Bronchial epithelial cell (primary cell): ENCODE measurements around the gene MKS1. TPM values are rescaled to one million over a fixed set of nuclear protein-coding genes. Genes with fewer than 3 reads are reported as not detected.

Experiments
- DNase-seq: peaks from one replicate; pipeline ENCODE4 v3.0.0-alpha.2; 2010; ENCODE audit warnings: low read depth
- FAIRE-seq: peaks from 2 replicates; lab custom pipeline; 2011; peaks lifted over from hg19 to GRCh38; lab: Jason Lieb, UNC
- H3K27me3 ChIP-seq: 2 replicates; pipeline ENCODE4 v1.5.1; 2011; ENCODE audit warnings: low read length; ENCODE audit not compliant: control insufficient read depth, insufficient read depth
- H3K36me3 ChIP-seq: 2 replicates; pipeline ENCODE4 v1.5.1; 2011; ENCODE audit warnings: low read length; ENCODE audit not compliant: control insufficient read depth, insufficient read depth
- H3K4me3 ChIP-seq: 2 replicates; pipeline ENCODE4 v1.5.1; 2011; ENCODE audit warnings: mild to moderate bottlenecking, low read depth, low read length, control low read depth
- total RNA-seq: library from RNA; depleted of rRNA; stranded (reverse); fragments of >200 nt; gene quantifications from 2 replicates; pipeline ENCODE4 v1.2.1, GENCODE V29; 2014
- TF ChIP-seq, protein P1 (sequence below): IDR thresholded peaks from 2 replicates; pipeline ENCODE4 v1.5.1; 2011; ENCODE audit warnings: mild to moderate bottlenecking, moderate library complexity, low read length, control low read depth, inconsistent platforms; ENCODE audit not compliant: insufficient read depth, severe bottlenecking

The MKS1 gene
- total RNA-seq, 1 donor from 2014 or later: 11.1 TPM

DNA sequence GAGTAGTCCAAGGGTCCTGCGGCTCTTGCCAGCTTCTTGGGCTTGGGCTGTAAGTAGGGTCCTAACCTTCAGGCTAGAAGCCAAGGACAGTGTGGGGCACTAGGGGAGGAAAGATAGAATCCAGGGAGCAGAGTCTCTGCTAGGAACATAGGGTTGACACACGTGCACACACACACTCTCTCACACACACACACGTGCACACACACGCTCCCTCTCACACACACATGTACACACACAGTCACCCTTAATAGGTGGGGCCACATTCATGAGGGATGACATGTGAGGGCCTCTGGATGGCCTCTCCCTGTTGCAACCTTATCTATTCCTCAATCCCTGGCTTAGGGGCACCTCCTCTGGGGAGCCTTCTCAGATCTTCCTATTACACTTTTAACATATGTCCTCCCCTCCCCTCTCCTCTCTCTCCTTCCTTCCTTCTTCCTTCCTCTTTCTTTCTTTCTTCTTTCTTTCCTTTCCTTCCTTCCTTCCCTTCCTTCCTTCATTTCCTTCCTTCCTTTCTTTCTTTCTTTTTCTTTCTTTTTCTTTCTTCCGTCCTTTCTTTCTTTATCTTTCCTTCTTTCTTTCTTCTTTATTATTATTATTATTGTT lies 23.4 kb downstream of the MKS1 start:
- FAIRE-seq: no peak
- no peak for DNase-seq
- TF ChIP-seq, protein P1, sequence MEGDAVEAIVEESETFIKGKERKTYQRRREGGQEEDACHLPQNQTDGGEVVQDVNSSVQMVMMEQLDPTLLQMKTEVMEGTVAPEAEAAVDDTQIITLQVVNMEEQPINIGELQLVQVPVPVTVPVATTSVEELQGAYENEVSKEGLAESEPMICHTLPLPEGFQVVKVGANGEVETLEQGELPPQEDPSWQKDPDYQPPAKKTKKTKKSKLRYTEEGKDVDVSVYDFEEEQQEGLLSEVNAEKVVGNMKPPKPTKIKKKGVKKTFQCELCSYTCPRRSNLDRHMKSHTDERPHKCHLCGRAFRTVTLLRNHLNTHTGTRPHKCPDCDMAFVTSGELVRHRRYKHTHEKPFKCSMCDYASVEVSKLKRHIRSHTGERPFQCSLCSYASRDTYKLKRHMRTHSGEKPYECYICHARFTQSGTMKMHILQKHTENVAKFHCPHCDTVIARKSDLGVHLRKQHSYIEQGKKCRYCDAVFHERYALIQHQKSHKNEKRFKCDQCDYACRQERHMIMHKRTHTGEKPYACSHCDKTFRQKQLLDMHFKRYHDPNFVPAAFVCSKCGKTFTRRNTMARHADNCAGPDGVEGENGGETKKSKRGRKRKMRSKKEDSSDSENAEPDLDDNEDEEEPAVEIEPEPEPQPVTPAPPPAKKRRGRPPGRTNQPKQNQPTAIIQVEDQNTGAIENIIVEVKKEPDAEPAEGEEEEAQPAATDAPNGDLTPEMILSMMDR: no peak
- no peak overlapping the region for H3K4me3 ChIP-seq
- H3K36me3 ChIP-seq: no peaks in the 10 kb centered on the region
- peaks cover 4% of the 10 kb centered on the region for H3K27me3 ChIP-seq

DNA sequence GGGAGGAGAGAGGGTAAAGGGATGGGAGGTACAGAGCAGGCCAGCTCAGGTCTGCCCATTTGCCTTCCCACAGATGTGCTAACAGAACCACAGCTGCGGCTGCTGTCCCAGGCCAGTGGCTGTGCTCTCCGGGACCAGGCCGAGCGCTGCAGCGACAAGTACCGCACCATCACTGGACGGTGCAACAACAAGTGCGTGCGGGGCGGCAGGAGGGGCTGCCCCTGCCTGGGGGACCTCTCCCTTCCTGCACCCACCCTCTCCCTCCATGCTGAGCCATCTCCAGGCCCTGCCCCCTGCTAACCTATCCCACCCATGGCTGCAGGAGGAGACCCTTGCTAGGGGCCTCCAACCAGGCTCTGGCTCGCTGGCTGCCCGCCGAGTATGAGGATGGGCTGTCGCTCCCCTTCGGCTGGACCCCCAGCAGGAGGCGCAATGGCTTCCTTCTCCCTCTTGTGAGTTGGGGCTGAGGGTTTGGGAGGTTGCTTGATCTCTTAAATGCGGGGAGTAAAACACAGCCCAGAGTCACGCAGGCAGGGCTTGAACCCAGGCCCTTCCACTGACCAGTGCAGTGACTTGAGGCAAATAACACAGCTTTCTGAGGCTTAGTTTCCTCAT lies 25.3 kb downstream of the MKS1 start:
- no peaks in the 10 kb centered on the region for H3K36me3 ChIP-seq
- no peak overlapping the region for H3K4me3 ChIP-seq
- DNase-seq (no peak), FAIRE-seq (no peak)
- H3K27me3 ChIP-seq: peaks cover 4% of the 10 kb centered on the region
- TF ChIP-seq, protein P1: no peak

DNA sequence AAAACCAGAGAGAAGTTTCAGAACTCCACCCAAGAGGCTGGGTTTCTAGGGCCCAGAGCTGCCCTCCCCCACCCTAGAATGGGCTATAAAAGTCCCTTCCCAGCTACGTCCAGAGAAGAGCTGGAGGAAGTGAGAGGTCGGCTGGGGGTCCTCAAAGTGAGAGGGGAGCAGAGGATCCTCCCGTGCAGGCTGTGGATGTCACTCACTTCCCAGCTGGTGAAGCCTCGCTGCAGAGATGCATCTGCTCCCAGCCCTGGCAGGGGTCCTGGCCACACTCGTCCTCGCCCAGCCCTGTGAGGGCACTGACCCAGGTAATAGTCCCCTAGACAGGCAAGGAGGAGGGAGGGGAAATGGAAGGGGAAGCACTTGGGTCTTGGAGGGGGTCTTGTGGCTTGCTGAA lies 26.4 kb downstream of the MKS1 start, which contains the start of gene EPX:
EPX (plus strand) TSS at position 115 of the 400 bp plus-strand sequence; CDS start at position 236, 121 bp downstream.
- peaks cover 4% of the 10 kb centered on the region for H3K27me3 ChIP-seq
- DNase-seq (no peak), FAIRE-seq (no peak)
- no peak within 1 kb of the TSS for H3K4me3 ChIP-seq
- no peaks in the 10 kb centered on the region for H3K36me3 ChIP-seq
- TF ChIP-seq, protein P1: no peak

DNA sequence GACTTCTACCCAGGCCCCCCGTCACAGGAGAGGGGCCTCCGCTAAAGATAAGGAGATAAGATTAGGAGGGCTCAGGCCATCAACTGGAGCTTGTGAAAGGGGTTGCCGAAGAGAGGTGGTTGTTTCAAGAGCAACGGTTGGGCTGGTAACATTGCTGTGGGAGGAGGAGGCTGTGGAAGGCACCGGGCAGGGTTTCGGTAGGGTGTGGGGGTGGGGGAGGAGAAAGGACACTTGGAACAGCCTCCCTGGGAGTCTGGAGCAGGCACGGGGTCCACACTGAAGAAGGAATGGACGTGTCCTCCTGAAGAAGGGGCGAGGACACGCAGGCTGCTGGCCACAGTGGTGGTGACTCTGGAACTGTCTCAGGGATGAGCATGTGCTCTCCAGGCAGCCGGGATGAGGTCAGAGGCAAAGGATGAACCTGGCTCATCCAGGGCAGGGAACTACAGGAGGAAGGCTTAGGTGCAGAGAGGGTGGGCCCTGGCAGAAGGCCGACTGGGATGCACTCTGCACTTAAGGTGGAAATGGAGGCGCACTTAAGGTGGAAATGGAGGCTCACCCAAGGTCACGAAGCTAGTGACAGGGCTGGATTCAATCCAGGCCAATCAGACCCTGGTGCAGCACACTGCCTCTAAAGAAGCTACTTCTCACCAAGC lies 27.7 kb downstream of the MKS1 start:
- H3K27me3 ChIP-seq: peaks cover 4% of the 10 kb centered on the region
- TF ChIP-seq, protein P1: no peak
- H3K36me3 ChIP-seq: no peaks in the 10 kb centered on the region
- H3K4me3 ChIP-seq: no peak overlapping the region
- DNase-seq: no peak
- no peak for FAIRE-seq

DNA sequence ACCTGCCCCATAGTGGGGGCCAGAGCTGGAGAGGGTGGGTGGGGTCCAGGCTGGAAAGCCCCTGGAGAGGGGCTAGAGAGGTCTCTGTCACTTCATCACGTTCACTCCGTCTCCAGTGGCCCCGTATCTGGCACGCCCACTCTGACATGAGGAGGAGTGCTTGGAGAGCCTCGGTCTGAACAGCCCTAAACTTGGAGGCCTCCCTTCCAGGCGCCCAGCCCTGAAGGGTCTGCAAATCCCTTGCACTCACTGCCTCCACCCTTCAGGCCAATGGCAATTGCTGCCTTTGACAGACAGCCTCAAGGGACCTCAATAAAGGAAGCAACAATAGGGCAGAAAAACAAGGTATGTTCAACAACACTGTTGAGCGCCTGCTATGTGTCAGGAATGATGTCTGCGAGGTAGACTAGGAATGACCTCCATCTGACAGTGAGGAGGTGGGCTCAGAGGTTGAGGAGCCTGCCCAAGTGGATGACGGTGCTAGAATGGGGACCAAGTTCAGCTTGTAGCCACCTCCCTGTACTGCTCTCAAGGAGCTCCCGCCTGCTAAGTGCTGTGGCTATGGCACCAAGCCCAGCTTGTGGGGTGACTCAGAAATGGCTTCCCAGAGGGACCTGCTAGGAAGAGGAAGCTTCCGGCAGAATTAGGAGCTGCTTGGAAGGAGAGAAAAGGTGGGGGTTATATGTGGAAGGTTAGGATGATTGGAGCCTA lies 29.5 kb downstream of the MKS1 start:
- peaks cover 2% of the 10 kb centered on the region for H3K27me3 ChIP-seq
- FAIRE-seq: peak; percentile 23

More for the DNA sequence above, 29.5 kb downstream of the MKS1 start:
- Histone ChIP-seq H3K36me3 (no peaks in the 10 kb centered on the region), H3K4me3 (no peak overlapping the region)
- peak; percentile 84 for DNase-seq
- TF ChIP-seq, protein P1: no peak
